H9 (cell line): ENCODE measurements around the gene SIGLEC11. TPM values are rescaled to one million over a fixed set of nuclear protein-coding genes. Genes with fewer than 3 reads are reported as not detected.

Experiments
- DNase-seq: peaks from one replicate; pipeline ENCODE4 v3.0.0-alpha.2; 2017
- H2AFZ ChIP-seq: one replicate; pipeline ENCODE4 v1.6.1; 2013; ENCODE audit warnings: mild to moderate bottlenecking, low read length, control low read depth, moderate library complexity
- H2AK5ac ChIP-seq: 2 replicates; pipeline ENCODE4 v1.6.1; 2013; ENCODE audit warnings: low read length, control low read depth, mixed read lengths; ENCODE audit not compliant: insufficient read length
- H2BK120ac ChIP-seq: one replicate; pipeline ENCODE4 v1.6.1; 2013; ENCODE audit warnings: low read depth, mild to moderate bottlenecking, low read length, control low read depth, inconsistent platforms; ENCODE audit not compliant: poor library complexity, severe bottlenecking
- H2BK12ac ChIP-seq: 2 replicates; pipeline ENCODE4 v1.6.1; 2013; ENCODE audit warnings: low read length, control low read depth, mixed read lengths, low read depth; ENCODE audit not compliant: insufficient read length
- H2BK15ac ChIP-seq: 2 replicates; pipeline ENCODE4 v1.6.1; 2013; ENCODE audit warnings: low read depth, low read length, control low read depth
- H2BK20ac ChIP-seq: one replicate; pipeline ENCODE4 v1.6.1; 2013; ENCODE audit warnings: low read depth, mild to moderate bottlenecking, low read length, control low read depth, inconsistent platforms; ENCODE audit not compliant: poor library complexity, severe bottlenecking
- H2BK5ac ChIP-seq: 2 replicates; pipeline ENCODE4 v1.6.1; 2013; ENCODE audit warnings: low read length, control low read depth, mixed read lengths; ENCODE audit not compliant: insufficient read length
- H3K14ac ChIP-seq: 2 replicates; pipeline ENCODE4 v1.6.1; 2013; ENCODE audit warnings: low read length, control low read depth; ENCODE audit not compliant: insufficient read depth
- H3K18ac ChIP-seq: 2 replicates; pipeline ENCODE4 v1.6.1; 2013; ENCODE audit warnings: low read depth, mild to moderate bottlenecking, mixed read lengths, low read length, control low read depth; ENCODE audit not compliant: insufficient read length
- H3K23ac ChIP-seq: 2 replicates; pipeline ENCODE4 v1.6.1; 2013; ENCODE audit warnings: low read length, control low read depth, mixed read lengths, low read depth; ENCODE audit not compliant: insufficient read length
- H3K23me2 ChIP-seq: 2 replicates; pipeline ENCODE4 v1.6.1; 2013; ENCODE audit warnings: low read depth, mild to moderate bottlenecking, mixed read lengths, low read length, control low read depth; ENCODE audit not compliant: insufficient read length, poor library complexity, severe bottlenecking
- H3K27ac ChIP-seq: 2 replicates; pipeline ENCODE4 v1.5.1; 2013; ENCODE audit warnings: low read length, control low read depth, mixed read lengths, low read depth; ENCODE audit not compliant: insufficient read length
- H3K27me3 ChIP-seq: 2 replicates; pipeline ENCODE4 v1.6.1; 2013; ENCODE audit warnings: low read length, control low read depth, inconsistent platforms; ENCODE audit not compliant: insufficient read depth
- H3K4ac ChIP-seq: 2 replicates; pipeline ENCODE4 v1.6.1; 2013; ENCODE audit warnings: low read depth, mild to moderate bottlenecking, control low read depth, inconsistent platforms, low read length, moderate library complexity
- H3K4me1 ChIP-seq: 2 replicates; pipeline ENCODE4 v1.6.1; 2013; ENCODE audit warnings: low read length, control low read depth, inconsistent platforms; ENCODE audit not compliant: insufficient read depth
- H3K4me2 ChIP-seq: 2 replicates; pipeline ENCODE4 v1.6.1; 2013; ENCODE audit warnings: low read length, control low read depth, mixed read lengths; ENCODE audit not compliant: insufficient read length, insufficient read depth
- H3K56ac ChIP-seq: 2 replicates; pipeline ENCODE4 v1.6.1; 2013; ENCODE audit warnings: low read depth, mild to moderate bottlenecking, mixed read lengths, low read length, control low read depth; ENCODE audit not compliant: insufficient read length
- H3K79me1 ChIP-seq: 2 replicates; pipeline ENCODE4 v1.6.1; 2013; ENCODE audit warnings: low read depth, mild to moderate bottlenecking, moderate library complexity, low read length, control low read depth, inconsistent platforms; ENCODE audit not compliant: insufficient read depth, poor library complexity, severe bottlenecking
- H3K79me2 ChIP-seq: 2 replicates; pipeline ENCODE4 v1.6.1; 2013; ENCODE audit warnings: low read length, control low read depth, inconsistent platforms; ENCODE audit not compliant: insufficient read depth
- H3K9ac ChIP-seq: 2 replicates; pipeline ENCODE4 v1.6.1; 2013; ENCODE audit warnings: low read length, control low read depth, mixed read lengths; ENCODE audit not compliant: insufficient read length; ENCODE audit errors: extremely low read depth
- H3K9me3 ChIP-seq: one replicate; pipeline ENCODE4 v1.6.1; 2013; ENCODE audit warnings: low read depth, low read length, inconsistent platforms; ENCODE audit not compliant: control insufficient read depth
- H3T11ph ChIP-seq: one replicate; pipeline ENCODE4 v1.6.1; 2013; ENCODE audit warnings: mild to moderate bottlenecking, low read length, control low read depth, inconsistent platforms
- H4K20me1 ChIP-seq: one replicate; pipeline ENCODE4 v1.6.1; 2013; ENCODE audit not compliant: control insufficient read depth, insufficient read length, insufficient read depth
- H4K5ac ChIP-seq: 2 replicates; pipeline ENCODE4 v1.6.1; 2013; ENCODE audit warnings: low read depth, mild to moderate bottlenecking, mixed read lengths, low read length, control low read depth; ENCODE audit not compliant: insufficient read length
- H4K8ac ChIP-seq: replicated peaks from 2 replicates; pipeline ENCODE4 v1.6.1; 2013; ENCODE audit warnings: low read length, control low read depth, mixed read lengths, low read depth; ENCODE audit not compliant: insufficient read length
- H4K91ac ChIP-seq: 2 replicates; pipeline ENCODE4 v1.6.1; 2013; ENCODE audit warnings: low read depth, mild to moderate bottlenecking, moderate library complexity, mixed read lengths, low read length, control low read depth; ENCODE audit not compliant: insufficient read length
- H3K27ac Mint-ChIP-seq, 3 experiments: 2 replicates in 2 of 3; 3 replicates in 1 of 3; pipeline ENCODE4 v1.8.0; 2020 to 2021; ENCODE audit warnings: mixed read lengths in 3 of 3, mild to moderate bottlenecking in 1 of 3, moderate library complexity in 1 of 3
- H3K27me3 Mint-ChIP-seq: 2 replicates; pipeline ENCODE4 v1.8.0; 2021; ENCODE audit warnings: low read depth, mild to moderate bottlenecking, moderate library complexity, mixed read lengths
- H3K36me3 Mint-ChIP-seq, 3 experiments: 2 replicates in 2 of 3; 3 replicates in 1 of 3; pipeline ENCODE4 v1.8.0; 2020 to 2021; ENCODE audit warnings: low read depth in 3 of 3, mixed read lengths in 3 of 3; ENCODE audit not compliant: insufficient read depth in 1 of 3
- H3K4me1 Mint-ChIP-seq, 2 experiments: 2 replicates each; pipeline ENCODE4 v1.8.0; 2020; ENCODE audit warnings: mixed read lengths in 2 of 2
- H3K4me3 Mint-ChIP-seq, 2 experiments: 2 replicates in 1 of 2; 3 replicates in 1 of 2; pipeline ENCODE4 v1.8.0; 2020 to 2021; ENCODE audit warnings: mild to moderate bottlenecking in 2 of 2, mixed read lengths in 2 of 2, moderate library complexity in 1 of 2
- H3K9me3 Mint-ChIP-seq, 2 experiments: 2 replicates in 1 of 2; 3 replicates in 1 of 2; pipeline ENCODE4 v1.8.0; 2020; ENCODE audit warnings: mild to moderate bottlenecking in 2 of 2, mixed read lengths in 2 of 2, moderate library complexity in 1 of 2
- CTCF ChIP-seq: fragments of 200-600 bp; sonication (generic); conservative IDR thresholded peaks from 3 replicates; pipeline ENCODE4 v1.8.0; 2021; ENCODE audit warnings: antibody characterized with exemption, mild to moderate bottlenecking
- WGBS: extraction: QIAGEN DNeasy Blood & Tissue Kit; methylation state at CpG from one replicate; pipeline ENCODE4 v1.1.7; 2013; ENCODE audit warnings: missing lambda C conversion rate, low lambda C conversion rate, mixed read lengths; ENCODE audit not compliant: insufficient read length; ENCODE audit errors: extremely low coverage; 5-methylcytosine and 5-hydroxymethylcytosine counted together
- total RNA-seq: library from RNA; stranded (reverse); gene quantifications from 2 replicates; pipeline ENCODE4 v1.2.1, GENCODE V29; 2021

SIGLEC11 gene
- total RNA-seq, 1 experiment from 2014 or later: not detected

GRCh38 chr19:50001775-50002174 lies 40.8 kb upstream of the SIGLEC11 start:
- WGBS: no CpG with 5 or more reads among the region's 8 CpGs
- H3K4me1 ChIP-seq: no peaks in the 10 kb centered on the region
- no peak overlapping the region for H2BK12ac ChIP-seq
- H3K4me3 Mint-ChIP-seq: no peak overlapping the region
- no peak for TF ChIP-seq CTCF
- no peak overlapping the region for H4K91ac ChIP-seq
- H4K5ac ChIP-seq: no peak overlapping the region
- no peak for DNase-seq
- no peak overlapping the region for H3T11ph ChIP-seq
- no peaks in the 10 kb centered on the region for H3K4me1 Mint-ChIP-seq
- no peaks in the 10 kb centered on the region for H4K20me1 ChIP-seq
- H3K27ac Mint-ChIP-seq: no peak overlapping the region
- H3K27me3 Mint-ChIP-seq: no peaks in the 10 kb centered on the region
- no peak overlapping the region for H3K14ac ChIP-seq
- H2BK5ac ChIP-seq: no peak overlapping the region
- H3K9me3 ChIP-seq: no peaks in the 10 kb centered on the region
- no peak overlapping the region for H3K18ac ChIP-seq
- peaks cover 5 to 39% (median 27%) of the 10 kb centered on the region in 3 experiments for H3K36me3 Mint-ChIP-seq
- no peak overlapping the region for H3K4ac ChIP-seq
- no peaks in the 10 kb centered on the region for H3K79me2 ChIP-seq
- H4K8ac ChIP-seq: no peak overlapping the region
- H3K23ac ChIP-seq: no peak overlapping the region
- H3K9me3 Mint-ChIP-seq: no peaks in the 10 kb centered on the region
- H2BK15ac ChIP-seq: no peak overlapping the region
- H2BK120ac ChIP-seq: no peak overlapping the region
- no peak overlapping the region for H3K9ac ChIP-seq
- no peak overlapping the region for H3K27ac ChIP-seq
- H2AK5ac ChIP-seq: no peak overlapping the region
- H3K23me2 ChIP-seq: no peaks in the 10 kb centered on the region
- no peak overlapping the region for H3K56ac ChIP-seq
- no peak overlapping the region for H3K4me2 ChIP-seq
- no peaks in the 10 kb centered on the region for H3K27me3 ChIP-seq
- no peaks in the 10 kb centered on the region for H3K79me1 ChIP-seq
- H2BK20ac ChIP-seq: no peak overlapping the region
- H2AFZ ChIP-seq: no peak overlapping the region
